Hepatocyte (in vitro differentiated cells): ENCODE data around the gene ALOX12B. TPM values are rescaled to one million over a fixed set of nuclear protein-coding genes. Genes with fewer than 3 reads are reported as not detected.

Source experiments
- DNase-seq: peaks from one replicate; pipeline ENCODE4 v3.0.0-alpha.2; 2016; ENCODE audit warnings: low spot score
- H2AFZ ChIP-seq: fragments of 200-600 bp; sonication (generic); 2 replicates; pipeline ENCODE4 v1.6.0; 2016; ENCODE audit warnings: antibody characterized with exemption, mild to moderate bottlenecking
- H3K27ac ChIP-seq: fragments of 200-600 bp; sonication (generic); 2 replicates; pipeline ENCODE4 v1.5.1; 2016; ENCODE audit warnings: mild to moderate bottlenecking
- H3K27me3 ChIP-seq: fragments of 200-600 bp; sonication (generic); 2 replicates; pipeline ENCODE4 v1.6.1; 2016
- H3K36me3 ChIP-seq: fragments of 200-600 bp; sonication (generic); replicated peaks from 2 replicates; pipeline ENCODE4 v1.5.1; 2016; ENCODE audit warnings: low read depth; ENCODE audit not compliant: insufficient read depth
- H3K4me1 ChIP-seq: fragments of 200-600 bp; sonication (generic); 2 replicates; pipeline ENCODE4 v1.5.1; 2016; ENCODE audit warnings: mild to moderate bottlenecking, moderate library complexity; ENCODE audit not compliant: insufficient read depth
- H3K4me2 ChIP-seq: fragments of 200-600 bp; sonication (generic); 2 replicates; pipeline ENCODE4 v1.6.0; 2016
- H3K4me3 ChIP-seq: fragments of 200-600 bp; sonication (generic); 2 replicates; pipeline ENCODE4 v1.5.1; 2016; ENCODE audit warnings: mild to moderate bottlenecking
- H3K79me2 ChIP-seq: fragments of 200-600 bp; sonication (generic); 2 replicates; pipeline ENCODE4 v1.6.0; 2017; ENCODE audit warnings: mild to moderate bottlenecking
- H3K9me2 ChIP-seq: fragments of 200-600 bp; sonication (generic); replicated peaks from 2 replicates; pipeline ENCODE4 v1.6.0; 2017; ENCODE audit warnings: mild to moderate bottlenecking; ENCODE audit not compliant: insufficient read depth
- H3K9me3 ChIP-seq: fragments of 200-600 bp; sonication (generic); 2 replicates; pipeline ENCODE4 v1.5.1; 2016; ENCODE audit warnings: low read depth, mild to moderate bottlenecking
- H4K20me1 ChIP-seq: fragments of 200-600 bp; sonication (generic); 2 replicates; pipeline ENCODE4 v1.6.0; 2016; ENCODE audit warnings: mild to moderate bottlenecking; ENCODE audit not compliant: insufficient read depth, poor library complexity, severe bottlenecking
- EZH2 ChIP-seq: fragments of 200-600 bp; sonication (generic); IDR thresholded peaks from 2 replicates; pipeline ENCODE4 v1.6.1; 2016; ENCODE audit warnings: antibody characterized with exemption, mild to moderate bottlenecking, borderline replicate concordance
- EZH2phosphoT487 ChIP-seq: fragments of 200-600 bp; sonication (generic); IDR thresholded peaks from one replicate; pipeline ENCODE4 v1.6.1; 2018; ENCODE audit warnings: antibody characterized with exemption, mild to moderate bottlenecking, low read depth, moderate library complexity; ENCODE audit not compliant: unreplicated experiment, severe bottlenecking
- WGBS: methylation state at CpG from one replicate; pipeline ENCODE4 v1.1.6; 2016; ENCODE audit warnings: low lambda C conversion rate; ENCODE audit errors: missing lambda C conversion rate; 5-methylcytosine and 5-hydroxymethylcytosine counted together
- polyA plus RNA-seq: library from polyadenylated mRNA; unstranded; fragments of >200 nt; fragmentation: Nextera tagmentation; extraction: Ambion mirVana; gene quantifications from 2 replicates; pipeline ENCODE4 v1.2.1, GENCODE V29; 2016
- total RNA-seq: library from RNA; depleted of rRNA; stranded (reverse); fragments of >200 nt; gene quantifications from 2 replicates; pipeline ENCODE4 v1.2.3, GENCODE V29; 2014
- TF ChIP-seq, protein P1 (sequence below): fragments of 200-600 bp; sonication (generic); IDR thresholded peaks from 2 replicates; pipeline ENCODE4 v1.5.1; 2016; ENCODE audit warnings: antibody characterized with exemption, mild to moderate bottlenecking; ENCODE audit not compliant: poor library complexity

ALOX12B gene
- total and polyA plus RNA-seq, 2 experiments from 2014 or later: 1.8 to 2.0 TPM

DNA sequence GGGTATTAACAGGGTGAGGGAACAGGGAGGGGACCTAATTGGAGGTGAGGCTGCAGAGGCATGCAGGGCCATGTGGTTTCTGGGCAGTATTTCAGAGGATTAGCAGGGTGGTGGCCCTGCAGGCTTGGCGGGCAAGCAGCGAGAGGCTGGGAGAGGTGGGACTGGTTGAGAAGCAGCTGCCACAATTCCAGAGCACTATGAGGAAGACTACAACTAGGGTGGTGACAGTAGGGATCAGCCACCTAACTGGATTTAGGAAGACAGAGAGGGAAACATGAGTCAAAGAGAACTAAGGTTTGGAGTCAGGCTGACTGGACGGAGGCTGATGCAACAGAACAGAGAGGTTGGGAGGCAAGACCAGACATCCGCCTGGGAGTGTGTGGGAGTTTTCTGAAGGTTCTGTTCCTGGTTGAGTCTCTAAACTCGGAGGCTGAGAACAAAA lies 18.5 kb upstream of the ALOX12B start:
- H3K4me1 ChIP-seq: peaks cover 8% of the 10 kb centered on the region
- no peaks in the 10 kb centered on the region for H3K27me3 ChIP-seq
- H4K20me1 ChIP-seq: no peaks in the 10 kb centered on the region
- no peak overlapping the region for H2AFZ ChIP-seq
- WGBS: 74% methylated on average over 5 of the region's 5 CpGs
- H3K9me3 ChIP-seq: no peaks in the 10 kb centered on the region
- DNase-seq: no peak
- H3K27ac ChIP-seq: no peak overlapping the region
- H3K4me2 ChIP-seq: no peak overlapping the region
- TF ChIP-seq EZH2 (no peak), EZH2phosphoT487 (no peak)
- TF ChIP-seq, protein P1, sequence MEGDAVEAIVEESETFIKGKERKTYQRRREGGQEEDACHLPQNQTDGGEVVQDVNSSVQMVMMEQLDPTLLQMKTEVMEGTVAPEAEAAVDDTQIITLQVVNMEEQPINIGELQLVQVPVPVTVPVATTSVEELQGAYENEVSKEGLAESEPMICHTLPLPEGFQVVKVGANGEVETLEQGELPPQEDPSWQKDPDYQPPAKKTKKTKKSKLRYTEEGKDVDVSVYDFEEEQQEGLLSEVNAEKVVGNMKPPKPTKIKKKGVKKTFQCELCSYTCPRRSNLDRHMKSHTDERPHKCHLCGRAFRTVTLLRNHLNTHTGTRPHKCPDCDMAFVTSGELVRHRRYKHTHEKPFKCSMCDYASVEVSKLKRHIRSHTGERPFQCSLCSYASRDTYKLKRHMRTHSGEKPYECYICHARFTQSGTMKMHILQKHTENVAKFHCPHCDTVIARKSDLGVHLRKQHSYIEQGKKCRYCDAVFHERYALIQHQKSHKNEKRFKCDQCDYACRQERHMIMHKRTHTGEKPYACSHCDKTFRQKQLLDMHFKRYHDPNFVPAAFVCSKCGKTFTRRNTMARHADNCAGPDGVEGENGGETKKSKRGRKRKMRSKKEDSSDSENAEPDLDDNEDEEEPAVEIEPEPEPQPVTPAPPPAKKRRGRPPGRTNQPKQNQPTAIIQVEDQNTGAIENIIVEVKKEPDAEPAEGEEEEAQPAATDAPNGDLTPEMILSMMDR: no peak
- no peaks in the 10 kb centered on the region for H3K36me3 ChIP-seq
- no peaks in the 10 kb centered on the region for H3K79me2 ChIP-seq
- no peak overlapping the region for H3K4me3 ChIP-seq
- no peaks in the 10 kb centered on the region for H3K9me2 ChIP-seq

DNA sequence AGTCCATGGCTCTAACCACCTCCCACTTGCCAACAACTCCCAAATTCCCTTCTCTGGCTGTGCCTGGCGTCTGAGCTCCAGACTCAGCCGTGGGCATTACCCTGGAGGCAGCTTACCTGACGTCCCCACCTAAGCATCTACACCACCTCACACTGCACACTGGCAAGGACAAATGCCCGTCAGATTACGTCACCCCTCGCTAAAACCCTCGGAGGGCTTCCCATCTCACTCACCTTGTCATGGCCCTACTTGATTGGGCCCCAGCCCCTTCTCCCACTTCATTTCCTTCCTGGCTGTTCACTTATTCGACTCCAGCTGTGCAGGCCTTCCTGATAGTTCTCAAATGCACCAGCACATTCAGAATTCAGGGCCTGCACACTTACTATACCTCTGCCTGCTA lies 17.4 kb upstream of the ALOX12B start:
- no peak overlapping the region for H2AFZ ChIP-seq
- no peak overlapping the region for H3K4me3 ChIP-seq
- no peaks in the 10 kb centered on the region for H3K36me3 ChIP-seq
- no peaks in the 10 kb centered on the region for H4K20me1 ChIP-seq
- DNase-seq: no peak
- no peak overlapping the region for H3K27ac ChIP-seq
- WGBS: 84% methylated on average over 8 of the region's 8 CpGs
- H3K9me2 ChIP-seq: no peaks in the 10 kb centered on the region
- H3K4me2 ChIP-seq: no peak overlapping the region
- TF ChIP-seq, protein P1: no peak
- TF ChIP-seq EZH2 (no peak), EZH2phosphoT487 (no peak)
- peaks cover 3% of the 10 kb centered on the region for H3K4me1 ChIP-seq
- no peaks in the 10 kb centered on the region for H3K79me2 ChIP-seq
- H3K27me3 ChIP-seq: no peaks in the 10 kb centered on the region
- no peaks in the 10 kb centered on the region for H3K9me3 ChIP-seq

DNA sequence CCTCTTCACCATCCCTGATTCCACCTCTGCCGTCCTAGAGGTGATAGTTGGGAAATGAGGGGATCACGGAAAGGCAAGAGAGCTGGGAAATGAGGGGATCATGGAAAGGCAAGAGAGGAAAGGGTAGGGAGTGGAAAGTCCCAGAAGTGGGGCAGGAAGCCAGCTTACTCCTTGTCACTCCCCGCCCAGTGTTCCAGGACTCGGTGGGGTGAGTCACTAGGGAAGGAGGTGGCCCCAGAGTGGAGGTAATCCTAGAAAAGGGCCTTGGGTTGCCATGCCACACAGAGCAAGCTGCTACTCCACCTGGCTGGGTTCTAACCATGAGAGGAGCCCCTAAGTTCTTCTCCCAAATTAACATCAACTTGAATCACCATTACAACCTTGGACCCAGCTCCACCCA lies 16.0 kb upstream of the ALOX12B start:
- Histone ChIP-seq H3K9me2 (no peaks in the 10 kb centered on the region), H3K9me3 (no peaks in the 10 kb centered on the region), H3K4me3 (no peak overlapping the region), H3K4me1 (no peaks in the 10 kb centered on the region), H2AFZ (no peak overlapping the region), H3K4me2 (no peak overlapping the region), H3K27me3 (no peaks in the 10 kb centered on the region), H4K20me1 (no peaks in the 10 kb centered on the region), H3K36me3 (no peaks in the 10 kb centered on the region), H3K27ac (no peak overlapping the region), H3K79me2 (no peaks in the 10 kb centered on the region)
- no peak for TF ChIP-seq EZH2phosphoT487
- no peak for TF ChIP-seq EZH2
- no peak for DNase-seq
- WGBS: 88% methylated on average over 4 of the region's 4 CpGs

DNA sequence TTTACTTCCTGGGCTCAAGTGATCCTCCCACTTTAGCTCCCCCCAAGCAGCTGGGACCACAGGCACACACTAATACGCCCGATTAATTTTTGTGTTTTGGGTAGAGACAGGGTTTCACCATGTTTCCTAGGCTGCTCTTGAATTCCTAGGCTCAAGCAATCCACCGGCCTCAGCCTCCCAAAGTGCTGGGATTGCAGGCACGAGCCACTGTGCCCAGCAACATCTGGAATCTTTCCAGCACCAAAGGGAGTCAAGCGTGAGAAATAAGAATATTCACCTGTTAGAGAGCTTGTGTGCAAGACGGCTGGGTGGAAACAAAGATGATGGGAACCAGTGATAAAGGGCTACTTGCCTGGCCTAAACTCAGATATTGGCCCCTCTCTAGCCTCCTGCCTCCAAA lies 14.2 kb upstream of the ALOX12B start:
- Histone ChIP-seq H4K20me1 (no peaks in the 10 kb centered on the region), H2AFZ (no peak overlapping the region), H3K27ac (no peak overlapping the region), H3K36me3 (no peaks in the 10 kb centered on the region), H3K9me3 (no peaks in the 10 kb centered on the region), H3K4me1 (no peaks in the 10 kb centered on the region), H3K4me2 (no peak overlapping the region), H3K4me3 (no peak overlapping the region), H3K79me2 (no peaks in the 10 kb centered on the region), H3K9me2 (no peaks in the 10 kb centered on the region), H3K27me3 (no peaks in the 10 kb centered on the region)
- no peak for DNase-seq
- WGBS: 67% methylated on average over 6 of the region's 6 CpGs
- TF ChIP-seq EZH2phosphoT487 (no peak), EZH2 (no peak)
- TF ChIP-seq, protein P1: no peak
